ENCODE data around the gene MT1X. TPM values are rescaled to one million over a fixed set of nuclear protein-coding genes. Genes with fewer than 3 reads are reported as not detected.

MT1X gene
- total RNA-seq, 1 donor from 2014 or later: 2.3 TPM

DNA sequence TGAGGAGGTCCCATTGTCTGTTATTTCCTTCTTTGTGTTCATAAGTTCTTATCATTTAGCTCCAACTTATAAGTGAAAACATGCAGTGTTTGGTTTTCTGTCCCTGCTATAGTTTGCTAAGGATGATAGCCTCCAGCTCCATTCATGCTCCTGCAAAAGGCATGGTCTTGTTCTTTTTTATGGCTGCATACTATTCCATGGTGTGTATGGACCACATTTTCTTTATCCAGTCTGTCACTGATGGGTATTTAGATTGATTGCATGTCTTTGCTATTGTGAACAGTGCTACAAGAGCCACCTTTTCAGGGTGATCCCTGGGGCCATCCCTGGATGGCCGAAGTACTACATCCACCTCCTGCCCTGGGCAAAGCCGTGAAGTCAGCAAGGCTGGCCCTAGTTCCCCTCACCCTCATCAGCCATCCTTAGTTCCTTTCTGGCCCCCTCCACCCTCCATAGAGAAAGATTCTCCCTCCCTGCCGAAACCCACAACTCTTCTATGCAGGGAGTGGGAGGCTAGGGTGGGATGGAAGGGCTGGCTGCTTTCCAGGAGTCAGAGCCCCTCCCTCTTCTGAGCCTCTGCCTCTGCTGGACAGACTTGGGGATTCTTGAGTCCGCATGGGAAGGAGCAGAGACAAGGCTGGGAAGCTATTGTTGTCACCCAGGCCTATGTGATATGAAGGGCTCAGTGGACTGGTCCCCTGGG lies 8.3 kb downstream of the MT1X start:
- H3K27ac Mint-ChIP-seq (ENCODE audit: unreplicated experiment): no peak overlapping the region
- peaks cover 8% of the 10 kb centered on the region for H3K27me3 Mint-ChIP-seq (ENCODE audit: unreplicated experiment)
- TF ChIP-seq, protein P1, sequence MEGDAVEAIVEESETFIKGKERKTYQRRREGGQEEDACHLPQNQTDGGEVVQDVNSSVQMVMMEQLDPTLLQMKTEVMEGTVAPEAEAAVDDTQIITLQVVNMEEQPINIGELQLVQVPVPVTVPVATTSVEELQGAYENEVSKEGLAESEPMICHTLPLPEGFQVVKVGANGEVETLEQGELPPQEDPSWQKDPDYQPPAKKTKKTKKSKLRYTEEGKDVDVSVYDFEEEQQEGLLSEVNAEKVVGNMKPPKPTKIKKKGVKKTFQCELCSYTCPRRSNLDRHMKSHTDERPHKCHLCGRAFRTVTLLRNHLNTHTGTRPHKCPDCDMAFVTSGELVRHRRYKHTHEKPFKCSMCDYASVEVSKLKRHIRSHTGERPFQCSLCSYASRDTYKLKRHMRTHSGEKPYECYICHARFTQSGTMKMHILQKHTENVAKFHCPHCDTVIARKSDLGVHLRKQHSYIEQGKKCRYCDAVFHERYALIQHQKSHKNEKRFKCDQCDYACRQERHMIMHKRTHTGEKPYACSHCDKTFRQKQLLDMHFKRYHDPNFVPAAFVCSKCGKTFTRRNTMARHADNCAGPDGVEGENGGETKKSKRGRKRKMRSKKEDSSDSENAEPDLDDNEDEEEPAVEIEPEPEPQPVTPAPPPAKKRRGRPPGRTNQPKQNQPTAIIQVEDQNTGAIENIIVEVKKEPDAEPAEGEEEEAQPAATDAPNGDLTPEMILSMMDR (IDR thresholded peaks at IDR 0.05; ENCODE audit: unreplicated experiment): no peak
- peaks cover 4% of the 10 kb centered on the region for H3K36me3 Mint-ChIP-seq (ENCODE audit: low read depth, unreplicated experiment)
- H3K4me3 Mint-ChIP-seq (ENCODE audit: unreplicated experiment): no peak overlapping the region
- no peaks in the 10 kb centered on the region for H3K4me1 Mint-ChIP-seq (ENCODE audit: unreplicated experiment)
- no peaks in the 10 kb centered on the region for H3K9me3 Mint-ChIP-seq (ENCODE audit: unreplicated experiment)
- no peak for DNase-seq (ENCODE audit: low spot score)

DNA sequence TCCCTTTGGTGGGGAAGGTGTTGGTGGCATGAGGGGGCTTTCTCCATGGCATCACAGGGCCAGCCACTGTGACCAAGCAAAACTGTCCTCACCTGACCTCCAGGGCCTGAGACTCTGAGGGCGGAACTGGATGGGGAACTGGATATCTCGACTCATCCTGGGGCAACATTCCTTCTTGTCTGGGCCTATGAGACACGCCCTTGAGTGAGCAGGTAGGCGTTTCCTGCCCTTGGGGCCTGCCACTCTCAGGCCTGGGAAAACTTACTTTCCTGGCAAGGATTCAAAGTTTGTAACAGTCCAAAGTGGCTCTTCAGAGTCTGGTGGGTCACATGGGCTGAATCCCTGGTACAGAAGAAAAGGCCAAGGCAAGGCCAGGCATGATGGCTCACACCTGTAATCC lies 9.6 kb downstream of the MT1X start:
- Mint-ChIP-seq H3K4me3 (ENCODE audit: unreplicated experiment) (no peak overlapping the region), H3K27ac (ENCODE audit: unreplicated experiment) (no peak overlapping the region), H3K4me1 (ENCODE audit: unreplicated experiment) (no peaks in the 10 kb centered on the region), H3K27me3 (ENCODE audit: unreplicated experiment) (peaks cover 7% of the 10 kb centered on the region), H3K36me3 (ENCODE audit: low read depth, unreplicated experiment) (no peaks in the 10 kb centered on the region), H3K9me3 (ENCODE audit: unreplicated experiment) (no peaks in the 10 kb centered on the region)
- no peak for DNase-seq (ENCODE audit: low spot score)
- TF ChIP-seq, protein P1 (IDR thresholded peaks at IDR 0.05; ENCODE audit: unreplicated experiment): no peak

DNA sequence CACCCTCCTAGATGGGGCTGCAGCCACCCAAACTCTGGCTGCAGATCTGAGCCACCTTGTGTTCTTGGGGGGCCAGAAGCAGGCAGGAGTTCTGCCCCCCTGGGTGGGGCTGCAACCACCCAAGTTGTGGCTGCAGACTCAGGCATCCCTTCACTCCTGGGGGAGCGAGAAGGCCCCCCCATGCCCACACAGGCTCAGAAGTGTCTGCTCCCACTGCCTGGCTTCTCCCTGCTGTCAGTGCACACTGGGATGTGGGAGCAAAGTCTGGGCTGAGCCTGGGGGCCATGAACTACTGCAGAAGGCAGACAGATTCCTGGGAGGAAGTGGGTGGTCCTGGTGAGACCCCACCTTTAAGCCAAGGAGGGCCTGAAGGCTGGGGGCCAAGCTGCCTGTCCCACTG lies 13.0 kb downstream of the MT1X start:
- no peak overlapping the region for H3K4me3 Mint-ChIP-seq (ENCODE audit: unreplicated experiment)
- TF ChIP-seq, protein P1 (IDR thresholded peaks at IDR 0.05; ENCODE audit: unreplicated experiment): no peak
- no peaks in the 10 kb centered on the region for H3K36me3 Mint-ChIP-seq (ENCODE audit: low read depth, unreplicated experiment)
- H3K9me3 Mint-ChIP-seq (ENCODE audit: unreplicated experiment): no peaks in the 10 kb centered on the region
- no peaks in the 10 kb centered on the region for H3K4me1 Mint-ChIP-seq (ENCODE audit: unreplicated experiment)
- peaks cover 2% of the 10 kb centered on the region for H3K27me3 Mint-ChIP-seq (ENCODE audit: unreplicated experiment)
- DNase-seq (ENCODE audit: low spot score): no peak
- H3K27ac Mint-ChIP-seq (ENCODE audit: unreplicated experiment): no peak overlapping the region

DNA sequence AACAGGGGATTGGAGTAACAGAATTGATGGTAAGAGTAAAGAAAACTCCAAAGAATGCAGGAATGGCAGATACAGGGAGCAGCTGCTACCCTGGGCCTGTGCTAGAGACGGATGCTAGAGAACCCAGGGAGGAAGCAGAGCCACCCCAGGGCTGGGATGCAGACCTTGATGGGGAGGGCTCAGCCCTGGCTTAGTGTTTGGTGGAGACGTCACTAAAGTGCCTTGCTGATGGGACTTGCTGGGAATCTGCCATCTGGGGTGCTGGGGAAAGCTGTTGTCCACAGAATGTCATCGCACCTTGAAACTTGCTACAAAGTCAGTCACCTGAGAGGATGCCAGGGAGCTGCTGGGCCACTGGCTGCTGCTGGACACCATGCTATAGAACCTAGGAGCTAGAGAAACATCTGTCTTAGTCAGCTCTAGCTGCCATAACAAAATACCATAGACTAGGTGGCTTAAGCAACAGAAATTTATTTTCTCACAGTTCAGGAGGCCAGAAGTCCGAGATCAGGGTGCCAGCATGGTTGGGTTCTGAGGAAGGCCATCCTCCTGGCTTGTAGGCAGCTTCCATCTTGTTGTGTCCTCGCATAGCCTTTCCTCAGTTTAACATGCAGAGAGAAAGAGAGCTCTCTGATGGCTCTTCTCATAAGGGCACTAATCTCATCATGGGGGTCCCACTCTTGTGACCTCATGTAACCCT lies 15.3 kb downstream of the MT1X start:
- no peaks in the 10 kb centered on the region for H3K9me3 Mint-ChIP-seq (ENCODE audit: unreplicated experiment)
- H3K27ac Mint-ChIP-seq (ENCODE audit: unreplicated experiment): no peak overlapping the region
- peaks cover 3% of the 10 kb centered on the region for H3K27me3 Mint-ChIP-seq (ENCODE audit: unreplicated experiment)
- TF ChIP-seq, protein P1 (IDR thresholded peaks at IDR 0.05; ENCODE audit: unreplicated experiment): no peak
- H3K36me3 Mint-ChIP-seq (ENCODE audit: low read depth, unreplicated experiment): no peaks in the 10 kb centered on the region
- no peak overlapping the region for H3K4me3 Mint-ChIP-seq (ENCODE audit: unreplicated experiment)
- no peak for DNase-seq (ENCODE audit: low spot score)
- H3K4me1 Mint-ChIP-seq (ENCODE audit: unreplicated experiment): no peaks in the 10 kb centered on the region

DNA sequence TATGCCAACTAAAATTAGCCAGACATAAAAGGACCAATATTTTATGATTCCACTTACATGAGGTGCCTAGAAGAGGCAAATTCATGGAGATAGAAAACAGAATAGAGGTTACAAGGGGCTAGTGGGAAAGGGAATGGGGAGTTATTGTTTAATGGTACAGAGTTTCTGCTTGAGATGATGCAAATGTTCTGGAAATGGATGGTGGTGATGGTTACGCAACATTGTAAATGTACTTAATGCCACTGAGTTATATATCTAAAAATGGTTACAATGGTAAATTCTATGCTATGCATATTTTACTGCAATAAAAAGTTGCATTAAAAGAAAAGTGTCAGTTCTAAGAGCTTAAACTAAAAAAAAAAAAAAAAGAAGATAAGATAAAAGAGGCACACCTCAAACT lies 17.9 kb downstream of the MT1X start:
- TF ChIP-seq, protein P1 (IDR thresholded peaks at IDR 0.05; ENCODE audit: unreplicated experiment): no peak
- DNase-seq (ENCODE audit: low spot score): no peak
- H3K36me3 Mint-ChIP-seq (ENCODE audit: low read depth, unreplicated experiment): no peaks in the 10 kb centered on the region
- H3K4me3 Mint-ChIP-seq (ENCODE audit: unreplicated experiment): no peak overlapping the region
- H3K27ac Mint-ChIP-seq (ENCODE audit: unreplicated experiment): no peak overlapping the region
- no peaks in the 10 kb centered on the region for H3K9me3 Mint-ChIP-seq (ENCODE audit: unreplicated experiment)
- peaks cover 5% of the 10 kb centered on the region for H3K27me3 Mint-ChIP-seq (ENCODE audit: unreplicated experiment)
- no peaks in the 10 kb centered on the region for H3K4me1 Mint-ChIP-seq (ENCODE audit: unreplicated experiment)
